Activated CD4-positive, alpha-beta memory T cell treated with anti-CD3 and anti-CD28 coated beads, Interleukin-2, amount 10 ng/mL, durations not matched to agents 7 days and 5 days (primary cell): ENCODE results near the gene LMBRD2. TPM values are rescaled to one million over a fixed set of nuclear protein-coding genes. Genes with fewer than 3 reads are reported as not detected.

ENCODE experiments used
- CTCF ChIA-PET: fragments of 350-600 bp; sonication (Branson Sonifier 250); formaldehyde crosslinking; loops from one replicate; lab custom pipeline; 2021; ENCODE audit warnings: antibody characterized with exemption, inconsistent platforms; lab: Charles Lee
- POLR2A ChIA-PET: fragments of 350-600 bp; sonication (Branson Sonifier 250); formaldehyde crosslinking; loops from one replicate; lab custom pipeline; 2021; ENCODE audit warnings: antibody characterized with exemption; lab: Charles Lee
- DNase-seq: peaks from one replicate; pipeline ENCODE4 v3.0.0-alpha.2; 2020
- H3K27ac Mint-ChIP-seq: one replicate; pipeline ENCODE4 v1.8.0; 2021; ENCODE audit warnings: mild to moderate bottlenecking, mixed read lengths
- H3K27me3 Mint-ChIP-seq: one replicate; pipeline ENCODE4 v1.8.0; 2021; ENCODE audit warnings: mixed read lengths
- H3K36me3 Mint-ChIP-seq: one replicate; pipeline ENCODE4 v1.8.0; 2021; ENCODE audit warnings: low read depth, mixed read lengths
- H3K4me1 Mint-ChIP-seq: one replicate; pipeline ENCODE4 v1.8.0; 2021; ENCODE audit warnings: mixed read lengths
- H3K4me3 Mint-ChIP-seq: one replicate; pipeline ENCODE4 v1.8.0; 2021; ENCODE audit warnings: mild to moderate bottlenecking, mixed read lengths
- H3K9me3 Mint-ChIP-seq: one replicate; pipeline ENCODE4 v1.8.0; 2021; ENCODE audit warnings: mixed read lengths
- total RNA-seq, 2 experiments: library from RNA; stranded (reverse); gene quantifications; one replicate each; pipeline ENCODE4 v1.2.3, GENCODE V29; 2021

The LMBRD2 gene
- total RNA-seq, 2 experiments from 2014 or later: 13.2 to 14.4 TPM

DNA sequence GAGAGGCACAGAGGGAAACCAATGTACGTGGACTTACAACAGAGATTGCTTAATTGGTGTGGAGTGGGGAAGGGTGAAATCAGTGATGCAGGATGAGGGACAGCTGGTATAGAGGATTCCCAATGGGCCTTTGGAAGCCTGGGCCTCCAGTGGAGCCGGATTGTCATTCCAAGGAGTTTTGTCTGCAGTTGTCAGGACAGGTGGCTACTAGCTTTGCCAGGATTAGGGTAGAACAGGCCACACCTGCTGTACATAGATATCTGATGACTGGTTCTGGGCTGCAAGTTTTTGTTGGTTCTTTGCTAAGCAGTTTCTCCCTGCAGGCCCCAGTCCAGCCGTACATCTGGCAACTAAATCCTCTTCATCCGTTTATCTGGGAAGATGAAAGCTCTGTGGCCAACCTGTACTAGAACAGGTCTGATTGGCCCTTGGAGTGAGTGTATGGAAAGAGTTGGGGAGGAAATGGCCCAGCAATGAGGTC lies 4.5 kb upstream of the LMBRD2 start:
- no peak overlapping the region for H3K4me3 Mint-ChIP-seq

DNA sequence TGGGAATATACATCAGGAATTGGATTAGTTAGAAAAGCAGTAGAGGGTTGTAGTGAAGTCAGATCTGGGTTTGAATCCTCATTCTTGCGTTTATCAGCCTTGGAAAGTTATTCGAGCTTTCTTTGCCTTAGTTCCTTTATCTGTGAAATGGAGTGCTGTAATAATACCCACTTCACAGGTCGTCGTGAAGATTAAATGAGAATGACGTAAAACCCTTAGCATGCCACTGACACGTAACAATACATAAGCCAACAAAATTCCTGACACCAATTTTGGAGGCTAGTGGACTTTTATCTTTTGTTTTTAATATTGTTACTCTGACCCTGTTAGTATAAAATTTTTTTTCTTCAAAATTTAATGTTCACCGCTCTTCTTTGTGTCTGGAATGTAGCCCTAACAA lies 3.6 kb upstream of the LMBRD2 start:
- Mint-ChIP-seq H3K27me3 (no peaks in the 10 kb centered on the region), H3K27ac (no peak overlapping the region), H3K4me3 (no peak overlapping the region), H3K4me1 (peaks cover 65% of the 10 kb centered on the region), H3K9me3 (no peaks in the 10 kb centered on the region), H3K36me3 (peaks cover 73% of the 10 kb centered on the region)
- CTCF ChIA-PET: no interaction called here
- DNase-seq: no peak
- POLR2A ChIA-PET: no interaction called here

More for the DNA sequence above, 4.5 kb upstream of the LMBRD2 start:
- no peak overlapping the region for H3K27ac Mint-ChIP-seq
- POLR2A ChIA-PET: no interaction called here
- no peaks in the 10 kb centered on the region for H3K27me3 Mint-ChIP-seq
- no peak for DNase-seq
- peaks cover 76% of the 10 kb centered on the region for H3K36me3 Mint-ChIP-seq
- H3K9me3 Mint-ChIP-seq: no peaks in the 10 kb centered on the region
- CTCF ChIA-PET: no interaction called here
- H3K4me1 Mint-ChIP-seq: peaks cover 62% of the 10 kb centered on the region

DNA sequence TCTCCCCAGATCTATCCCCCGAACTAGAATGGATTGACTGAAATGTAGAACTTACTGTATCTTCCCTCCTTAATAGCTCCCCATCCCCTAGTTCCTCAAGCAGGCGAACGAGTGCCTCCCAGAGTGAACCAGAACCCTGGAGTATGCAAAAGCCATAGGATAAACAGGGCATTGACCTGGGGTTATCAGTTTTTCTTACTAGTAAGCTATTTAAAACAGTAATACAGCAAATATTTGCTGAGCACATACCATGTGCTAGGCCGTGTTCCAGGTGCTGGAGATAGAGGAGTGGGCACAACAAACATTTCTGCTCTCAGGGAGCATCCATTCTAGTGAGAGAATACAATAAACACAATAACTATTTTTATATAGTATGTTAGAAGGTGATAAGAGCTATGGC lies 2.0 kb upstream of the LMBRD2 start:
- Mint-ChIP-seq H3K4me3 (peak overlapping the region; percentile 97), H3K27me3 (no peaks in the 10 kb centered on the region), H3K9me3 (no peaks in the 10 kb centered on the region), H3K27ac (peak overlapping the region; percentile 13), H3K4me1 (peaks cover 72% of the 10 kb centered on the region), H3K36me3 (peaks cover 66% of the 10 kb centered on the region)
- ChIA-PET POLR2A (interaction anchor here (1.2 to 4.1 kb wide), 4 partner anchors 14 to 722 kb away, joined by 3 to 80 read pairs (median 14); partner anchors contain the start of genes NADK2 and NIPBL), CTCF (interaction anchor here (0.7 to 4.3 kb wide), 3 partner anchors 63 to 522 kb away, joined by 3 to 34 read pairs (median 4); partner anchors contain the start of gene NADK2)
- DNase-seq: no peak

DNA sequence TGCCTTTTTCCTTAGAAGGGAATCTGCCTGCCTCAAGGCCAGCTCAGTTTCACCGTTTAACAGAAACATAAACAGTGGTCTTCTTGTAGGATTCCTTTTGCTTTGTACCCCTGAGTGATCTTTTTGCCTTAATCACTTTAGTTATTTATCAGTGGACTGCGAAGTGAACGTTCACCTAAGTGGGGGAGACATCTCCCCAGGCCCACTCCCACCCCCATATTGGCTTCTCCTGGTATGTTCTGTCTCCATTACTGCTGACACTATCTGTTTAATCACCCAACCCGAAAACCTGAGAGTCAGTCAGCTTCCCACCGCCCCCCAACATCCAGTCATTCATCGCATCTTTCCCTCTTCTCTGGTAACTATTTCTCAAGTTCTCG lies 1.6 kb upstream of the LMBRD2 start:
- ChIA-PET CTCF (interaction anchor here (0.7 to 4.3 kb wide), 5 partner anchors 63 to 522 kb away, joined by 3 to 34 read pairs (median 14); partner anchors contain the start of gene NADK2), POLR2A (interaction anchor here (1.2 to 4.1 kb wide), 6 partner anchors 9 to 1230 kb away, joined by 3 to 80 read pairs (median 14); partner anchors contain the start of genes NADK2 and NIPBL)
- peak overlapping the region; percentile 97 for H3K4me3 Mint-ChIP-seq
- H3K4me1 Mint-ChIP-seq: peaks cover 68% of the 10 kb centered on the region
- peak overlapping the region; percentile 13 for H3K27ac Mint-ChIP-seq
- DNase-seq: no peak
- H3K27me3 Mint-ChIP-seq: no peaks in the 10 kb centered on the region
- no peaks in the 10 kb centered on the region for H3K9me3 Mint-ChIP-seq
- peaks cover 62% of the 10 kb centered on the region for H3K36me3 Mint-ChIP-seq

DNA sequence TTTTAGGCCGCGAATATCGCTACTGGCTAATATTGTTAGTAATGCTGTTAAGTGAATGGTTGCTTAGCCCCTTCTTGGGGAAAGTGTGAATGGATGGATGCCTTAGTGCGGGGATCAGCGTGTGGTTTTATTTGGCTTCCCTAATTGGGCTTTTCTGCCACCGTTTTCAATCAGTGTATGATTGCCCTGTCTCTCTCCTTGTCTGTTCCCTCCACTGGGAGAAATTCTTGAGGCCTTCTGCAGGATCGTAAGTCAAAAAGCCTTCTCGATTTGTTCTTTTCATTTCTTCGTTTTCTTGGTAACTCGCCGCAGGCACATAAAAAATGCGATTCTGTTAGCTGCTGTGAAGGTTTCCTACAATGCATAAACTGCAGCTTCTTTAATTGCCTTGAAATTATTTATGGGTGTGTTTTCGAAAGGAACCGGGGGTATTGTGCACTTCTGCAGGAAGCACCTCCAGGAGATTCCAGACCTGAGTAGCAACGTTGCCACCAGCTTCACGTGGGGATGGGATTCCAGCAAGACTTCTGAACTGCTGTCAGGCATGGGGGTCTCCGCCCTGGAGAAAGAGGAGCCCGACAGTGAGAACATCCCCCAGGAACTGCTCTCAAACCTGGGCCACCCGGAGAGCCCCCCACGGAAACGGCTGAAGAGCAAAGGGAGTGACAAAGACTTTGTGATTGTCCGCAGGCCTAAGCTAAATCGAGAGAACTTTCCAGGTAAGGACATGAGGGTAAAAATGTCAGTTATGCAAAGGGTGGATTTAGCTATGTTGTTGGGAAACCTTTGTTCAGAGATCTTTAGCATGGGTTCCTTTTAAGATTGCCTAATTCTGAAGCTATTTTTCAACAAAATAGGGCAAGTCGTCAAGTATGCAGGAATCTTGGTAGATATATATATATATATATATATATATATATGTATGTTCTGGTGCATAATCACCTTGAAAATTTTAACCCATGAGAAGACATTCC lies 924 bp upstream of the LMBRD2 start:
- H3K27me3 Mint-ChIP-seq: no peaks in the 10 kb centered on the region
- peak overlapping the region; percentile 83 for H3K27ac Mint-ChIP-seq
- no peaks in the 10 kb centered on the region for H3K9me3 Mint-ChIP-seq
- DNase-seq: no peak
- H3K4me1 Mint-ChIP-seq: peaks cover 69% of the 10 kb centered on the region
- POLR2A ChIA-PET: interaction anchor here (0.8 to 4.1 kb wide), 11 partner anchors 9 to 1229 kb away, joined by 3 to 80 read pairs (median 7); partner anchors contain the start of genes NADK2 and NIPBL
- peak overlapping the region; percentile 97 for H3K4me3 Mint-ChIP-seq
- CTCF ChIA-PET: interaction anchor here (0.7 to 4.3 kb wide), 6 partner anchors 14 to 521 kb away, joined by 3 to 34 read pairs (median 9); partner anchors contain the start of gene NADK2
- peaks cover 56% of the 10 kb centered on the region for H3K36me3 Mint-ChIP-seq

DNA sequence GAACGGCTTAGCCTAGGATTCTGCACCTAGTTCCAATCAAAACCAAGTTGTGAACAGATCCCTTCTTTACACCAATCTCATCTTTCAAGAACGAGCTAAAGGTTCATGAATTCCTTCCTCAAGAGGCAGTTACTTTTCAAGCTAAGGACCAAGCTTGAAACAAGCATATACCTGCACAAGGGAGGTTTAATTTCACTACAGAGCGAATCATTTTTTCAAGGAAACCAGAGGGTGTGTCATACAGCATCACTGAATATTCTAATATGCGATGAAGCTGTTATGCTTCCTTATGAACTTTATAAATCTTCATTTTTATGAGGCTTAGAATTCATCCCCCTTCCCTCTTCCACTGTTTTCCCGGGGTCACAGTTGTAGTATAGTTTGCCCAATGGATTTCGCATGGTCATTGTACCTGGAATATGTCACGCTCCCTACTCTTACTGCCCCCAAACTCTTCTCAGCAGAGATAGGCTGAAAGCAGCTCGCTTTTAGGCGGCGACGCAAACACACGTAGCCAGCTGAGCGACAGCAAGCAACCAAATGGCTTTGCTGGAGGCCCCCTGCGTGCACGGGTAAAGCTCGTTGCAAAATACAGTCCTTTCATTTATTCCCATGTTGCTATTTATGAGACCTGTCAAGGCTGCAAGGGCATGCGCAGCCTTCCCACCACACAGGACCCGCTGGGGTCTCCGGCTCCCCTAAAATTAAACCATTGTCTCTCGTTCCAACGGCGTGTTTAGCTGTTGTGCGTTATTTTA lies 832 bp downstream of the LMBRD2 start:
- peaks cover 43% of the 10 kb centered on the region for H3K36me3 Mint-ChIP-seq
- H3K4me3 Mint-ChIP-seq: peak overlapping the region; percentile 97
- no peaks in the 10 kb centered on the region for H3K27me3 Mint-ChIP-seq
- H3K9me3 Mint-ChIP-seq: no peaks in the 10 kb centered on the region
- peak; percentile 67 for DNase-seq
- POLR2A ChIA-PET: interaction anchor here (0.7 to 4.1 kb wide), 19 partner anchors 9 to 1222 kb away, joined by 3 to 80 read pairs (median 4); partner anchors contain the start of genes DNAJC21, NADK2 and NUP155
- peak overlapping the region; percentile 83 for H3K27ac Mint-ChIP-seq
- CTCF ChIA-PET: interaction anchor here (1.1 to 4.3 kb wide), 8 partner anchors 9 to 540 kb away, joined by 3 to 34 read pairs (median 4); partner anchors contain the start of gene NADK2
- H3K4me1 Mint-ChIP-seq: peaks cover 60% of the 10 kb centered on the region

DNA sequence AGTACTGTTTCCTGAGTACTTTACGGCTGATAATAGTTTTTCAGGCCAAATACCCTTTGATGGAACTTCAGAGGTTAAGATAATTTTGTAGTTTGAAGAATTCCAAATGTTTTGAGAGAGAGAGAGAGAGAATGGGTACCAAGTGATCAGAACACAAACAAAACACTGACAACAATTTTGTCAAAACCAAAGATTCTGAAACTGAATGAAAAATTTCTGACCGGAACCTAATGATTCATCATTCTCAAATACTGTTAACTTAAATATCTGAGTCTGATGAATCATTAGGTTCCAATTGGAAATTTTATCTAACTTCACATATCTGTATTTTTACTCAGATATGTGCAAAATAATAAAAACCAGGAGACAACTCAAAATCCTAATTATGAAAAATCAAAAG lies 4.0 kb downstream of the LMBRD2 start:
- Mint-ChIP-seq H3K4me1 (peaks cover 36% of the 10 kb centered on the region), H3K9me3 (no peaks in the 10 kb centered on the region), H3K27me3 (no peaks in the 10 kb centered on the region), H3K36me3 (peaks cover 22% of the 10 kb centered on the region), H3K4me3 (no peak overlapping the region), H3K27ac (no peak overlapping the region)
- no peak for DNase-seq
- CTCF ChIA-PET: interaction anchor here (1.9 kb wide), 1 partner anchor 94 kb away, joined by 4 read pairs; the partner anchor contains the start of gene NADK2
- POLR2A ChIA-PET: no interaction called here

DNA sequence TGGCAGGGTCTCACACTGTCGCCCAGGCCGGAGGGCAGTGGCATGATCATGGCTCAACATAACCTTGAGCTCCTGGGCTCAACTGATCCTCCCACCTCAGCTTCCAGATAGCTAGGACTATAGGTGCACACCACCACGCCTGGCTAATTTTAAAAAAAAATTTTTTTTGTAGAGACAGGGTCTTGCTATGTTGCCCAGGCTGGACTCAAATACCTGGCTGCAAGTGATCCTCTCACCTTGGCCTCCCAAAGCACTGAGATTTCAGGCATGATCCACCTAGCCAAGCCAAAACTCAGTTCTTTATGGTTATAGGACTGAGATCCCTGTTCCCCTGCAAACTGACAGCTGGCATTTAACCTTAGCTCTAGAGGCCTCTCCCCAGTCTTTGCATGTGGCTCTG lies 5.3 kb downstream of the LMBRD2 start:
- no peak for DNase-seq
- H3K4me3 Mint-ChIP-seq: no peak overlapping the region
- peaks cover 30% of the 10 kb centered on the region for H3K4me1 Mint-ChIP-seq
- H3K36me3 Mint-ChIP-seq: peaks cover 18% of the 10 kb centered on the region
- H3K27ac Mint-ChIP-seq: no peak overlapping the region
- no peaks in the 10 kb centered on the region for H3K9me3 Mint-ChIP-seq
- POLR2A ChIA-PET: no interaction called here
- CTCF ChIA-PET: no interaction called here
- H3K27me3 Mint-ChIP-seq: no peaks in the 10 kb centered on the region

DNA sequence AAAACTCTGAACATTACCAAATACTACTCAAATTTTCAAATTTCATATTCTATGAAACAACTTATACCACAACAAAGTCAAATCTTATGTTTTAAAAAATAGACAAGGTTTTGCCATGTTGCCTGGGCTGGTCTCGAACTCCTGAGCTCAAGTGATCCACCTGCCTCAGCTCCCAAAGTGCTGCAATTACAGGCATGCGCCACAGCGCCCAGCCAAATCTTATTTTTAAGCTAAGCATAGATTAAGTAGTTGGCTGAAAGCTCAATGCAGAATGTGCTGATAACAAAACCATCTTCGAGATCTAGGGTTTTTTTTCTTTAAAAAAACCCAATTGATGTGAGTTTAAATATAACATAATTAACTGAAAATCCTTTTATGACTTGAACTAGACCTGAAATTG lies 6.4 kb downstream of the LMBRD2 start:
- peaks cover 24% of the 10 kb centered on the region for H3K4me1 Mint-ChIP-seq
- no peak overlapping the region for H3K27ac Mint-ChIP-seq
- no peak for DNase-seq
- H3K36me3 Mint-ChIP-seq: peaks cover 26% of the 10 kb centered on the region
- H3K27me3 Mint-ChIP-seq: no peaks in the 10 kb centered on the region
- H3K4me3 Mint-ChIP-seq: no peak overlapping the region
- CTCF ChIA-PET: no interaction called here
- POLR2A ChIA-PET: no interaction called here
- H3K9me3 Mint-ChIP-seq: peaks cover 2% of the 10 kb centered on the region

DNA sequence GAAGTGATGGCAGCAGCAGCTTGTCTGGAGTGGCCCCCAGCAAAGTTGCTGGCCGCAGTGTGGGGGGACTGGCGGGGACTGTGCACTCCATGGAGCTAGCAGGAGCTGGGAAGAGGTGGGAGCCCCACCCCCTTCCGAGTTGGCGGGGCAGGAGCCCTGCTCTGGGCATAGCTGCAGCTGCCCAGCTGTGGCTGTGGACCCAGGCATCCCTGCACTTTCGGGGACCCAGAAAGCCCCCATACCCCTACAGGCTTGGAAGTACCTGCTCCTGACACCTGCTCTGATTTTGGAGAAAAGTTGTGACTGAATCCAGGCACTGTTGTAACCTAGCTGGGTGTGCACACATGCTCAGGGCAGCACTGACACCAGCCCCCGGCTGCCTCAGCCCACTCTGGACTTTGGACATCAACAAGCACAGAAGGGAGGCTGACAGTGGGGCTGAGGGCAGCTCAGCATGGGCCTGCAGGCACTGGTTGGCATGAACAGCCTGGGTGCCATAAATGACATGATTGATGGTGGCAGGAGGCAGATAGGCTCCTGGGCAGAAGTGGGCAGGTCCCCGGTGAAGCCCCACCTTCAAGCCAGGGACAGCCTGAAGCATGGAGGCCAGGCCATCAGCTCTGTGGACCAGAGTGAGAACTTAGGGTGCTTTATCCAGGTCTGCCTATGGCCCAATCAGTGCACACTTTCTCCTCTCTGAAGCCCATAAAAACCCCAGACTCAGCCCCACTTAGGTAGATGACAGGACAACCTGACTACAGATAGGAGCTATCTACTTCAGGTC lies 12.6 kb downstream of the LMBRD2 start:
- Mint-ChIP-seq H3K27ac (no peak overlapping the region), H3K27me3 (no peaks in the 10 kb centered on the region), H3K9me3 (peaks cover 11% of the 10 kb centered on the region), H3K4me3 (no peak overlapping the region), H3K36me3 (peaks cover 52% of the 10 kb centered on the region), H3K4me1 (no peaks in the 10 kb centered on the region)
- ChIA-PET CTCF (interaction anchor here (1.4 kb wide), 1 partner anchor 60 kb away, joined by 3 read pairs; no protein-coding TSS in a partner anchor), POLR2A (interaction anchor here (1.5 to 1.6 kb wide), 2 partner anchors 12 to 14 kb away, joined by 5 to 11 read pairs; partner anchors contain the start of gene LMBRD2)
- DNase-seq: no peak

DNA sequence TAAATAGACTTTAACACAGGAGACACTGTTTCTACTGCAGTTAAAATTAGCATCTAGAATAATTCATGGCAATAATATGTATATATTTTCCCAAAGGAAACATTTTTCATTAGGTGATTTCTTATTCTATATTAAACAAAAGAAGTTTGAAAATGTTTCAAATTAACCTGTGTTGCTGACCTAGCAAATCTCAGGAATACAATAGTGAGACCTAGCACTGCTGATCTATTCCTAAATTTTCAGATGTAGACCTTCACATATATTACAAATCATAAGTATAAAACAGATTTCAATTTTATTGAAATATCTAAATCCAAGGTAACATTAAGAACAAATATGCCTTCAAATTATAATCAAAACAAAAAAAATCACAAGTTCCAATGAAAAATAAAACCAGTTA lies 15.1 kb downstream of the LMBRD2 start:
- CTCF ChIA-PET: no interaction called here
- no peak for DNase-seq
- POLR2A ChIA-PET: no interaction called here
- no peaks in the 10 kb centered on the region for H3K27me3 Mint-ChIP-seq
- no peak overlapping the region for H3K4me3 Mint-ChIP-seq
- H3K36me3 Mint-ChIP-seq: peaks cover 58% of the 10 kb centered on the region
- H3K9me3 Mint-ChIP-seq: peaks cover 11% of the 10 kb centered on the region
- H3K4me1 Mint-ChIP-seq: no peaks in the 10 kb centered on the region
- no peak overlapping the region for H3K27ac Mint-ChIP-seq

DNA sequence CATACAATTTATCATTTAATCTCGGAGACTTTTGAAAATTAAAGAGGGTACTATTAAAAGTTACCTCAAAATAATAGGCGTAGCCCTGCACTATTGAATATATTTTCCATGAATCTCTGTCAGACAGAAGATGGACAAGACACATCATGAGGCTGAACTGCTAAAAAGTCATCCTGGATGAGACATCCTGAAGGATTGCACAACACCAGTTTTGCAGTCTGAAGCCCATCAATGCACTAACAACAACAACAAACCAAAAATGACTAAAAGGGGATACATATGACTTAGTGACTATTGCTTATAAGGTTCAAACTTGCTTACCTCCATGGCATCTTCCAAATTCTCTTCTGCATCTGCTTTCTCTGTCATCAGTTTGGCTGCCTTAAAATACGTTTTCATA lies 15.7 kb downstream of the LMBRD2 start:
- CTCF ChIA-PET: no interaction called here
- H3K27me3 Mint-ChIP-seq: no peaks in the 10 kb centered on the region

More for the DNA sequence above, 15.7 kb downstream of the LMBRD2 start:
- Mint-ChIP-seq H3K27ac (no peak overlapping the region), H3K9me3 (peaks cover 11% of the 10 kb centered on the region), H3K36me3 (peaks cover 62% of the 10 kb centered on the region), H3K4me1 (no peaks in the 10 kb centered on the region), H3K4me3 (no peak overlapping the region)
- no peak for DNase-seq
- POLR2A ChIA-PET: no interaction called here
